Bronchial epithelial cell (primary cell): ENCODE data around the gene GMDS. TPM values are rescaled to one million over a fixed set of nuclear protein-coding genes. Genes with fewer than 3 reads are reported as not detected.

Source experiments
- DNase-seq: peaks from one replicate; pipeline ENCODE4 v3.0.0-alpha.2; 2010; ENCODE audit warnings: low read depth
- FAIRE-seq: peaks from 2 replicates; lab custom pipeline; 2011; peaks lifted over from hg19 to GRCh38; lab: Jason Lieb, UNC
- H3K27me3 ChIP-seq: 2 replicates; pipeline ENCODE4 v1.5.1; 2011; ENCODE audit warnings: low read length; ENCODE audit not compliant: control insufficient read depth, insufficient read depth
- H3K36me3 ChIP-seq: 2 replicates; pipeline ENCODE4 v1.5.1; 2011; ENCODE audit warnings: low read length; ENCODE audit not compliant: control insufficient read depth, insufficient read depth
- H3K4me3 ChIP-seq: 2 replicates; pipeline ENCODE4 v1.5.1; 2011; ENCODE audit warnings: mild to moderate bottlenecking, low read depth, low read length, control low read depth
- total RNA-seq: library from RNA; depleted of rRNA; stranded (reverse); fragments of >200 nt; gene quantifications from 2 replicates; pipeline ENCODE4 v1.2.1, GENCODE V29; 2014
- TF ChIP-seq, protein P1 (sequence below): IDR thresholded peaks from 2 replicates; pipeline ENCODE4 v1.5.1; 2011; ENCODE audit warnings: mild to moderate bottlenecking, moderate library complexity, low read length, control low read depth, inconsistent platforms; ENCODE audit not compliant: insufficient read depth, severe bottlenecking

The GMDS gene
- total RNA-seq, 1 donor from 2014 or later, result 8.2 TPM

- DNase-seq, result no peak
- H3K36me3 ChIP-seq, result no peaks in the 10 kb centered on the region
Measured at GRCh38 chr6:1855890-1856289, 389.5 kb downstream of the GMDS start.

GRCh38 chr6:1854296-1854695, 391.1 kb downstream of the GMDS start:
- H3K4me3 ChIP-seq, result no peak overlapping the region
- H3K27me3 ChIP-seq, result no peaks in the 10 kb centered on the region
- DNase-seq (no peak), FAIRE-seq (no peak)
- no peaks in the 10 kb centered on the region for H3K36me3 ChIP-seq
- TF ChIP-seq, protein P1, sequence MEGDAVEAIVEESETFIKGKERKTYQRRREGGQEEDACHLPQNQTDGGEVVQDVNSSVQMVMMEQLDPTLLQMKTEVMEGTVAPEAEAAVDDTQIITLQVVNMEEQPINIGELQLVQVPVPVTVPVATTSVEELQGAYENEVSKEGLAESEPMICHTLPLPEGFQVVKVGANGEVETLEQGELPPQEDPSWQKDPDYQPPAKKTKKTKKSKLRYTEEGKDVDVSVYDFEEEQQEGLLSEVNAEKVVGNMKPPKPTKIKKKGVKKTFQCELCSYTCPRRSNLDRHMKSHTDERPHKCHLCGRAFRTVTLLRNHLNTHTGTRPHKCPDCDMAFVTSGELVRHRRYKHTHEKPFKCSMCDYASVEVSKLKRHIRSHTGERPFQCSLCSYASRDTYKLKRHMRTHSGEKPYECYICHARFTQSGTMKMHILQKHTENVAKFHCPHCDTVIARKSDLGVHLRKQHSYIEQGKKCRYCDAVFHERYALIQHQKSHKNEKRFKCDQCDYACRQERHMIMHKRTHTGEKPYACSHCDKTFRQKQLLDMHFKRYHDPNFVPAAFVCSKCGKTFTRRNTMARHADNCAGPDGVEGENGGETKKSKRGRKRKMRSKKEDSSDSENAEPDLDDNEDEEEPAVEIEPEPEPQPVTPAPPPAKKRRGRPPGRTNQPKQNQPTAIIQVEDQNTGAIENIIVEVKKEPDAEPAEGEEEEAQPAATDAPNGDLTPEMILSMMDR, result no peak

More at GRCh38 chr6:1855890-1856289, 389.5 kb downstream of the GMDS start:
- Histone ChIP-seq H3K27me3 (no peaks in the 10 kb centered on the region), H3K4me3 (no peak overlapping the region)
- TF ChIP-seq, protein P1, result no peak
- FAIRE-seq, result no peak

DNA sequence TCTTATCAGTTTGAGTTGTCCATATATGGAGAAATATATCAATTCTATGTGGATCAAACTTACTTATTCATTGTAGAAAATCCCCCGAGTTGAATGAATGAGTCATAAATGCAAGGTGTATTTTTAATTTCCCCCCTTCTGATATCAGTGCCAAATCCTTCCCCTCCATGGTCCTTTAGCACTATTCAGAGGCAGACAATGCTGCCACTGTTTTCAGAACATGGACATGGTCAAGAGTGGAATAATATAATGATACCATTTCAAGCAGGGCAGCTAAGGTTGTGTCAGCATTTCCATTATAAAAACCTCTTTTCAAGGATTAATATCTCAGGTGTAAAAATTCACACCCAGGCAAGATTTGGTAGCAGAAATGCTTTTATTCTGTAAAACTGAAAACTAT, 391.6 kb downstream of the GMDS start:
- no peak for FAIRE-seq
- Histone ChIP-seq H3K36me3 (no peaks in the 10 kb centered on the region), H3K27me3 (no peaks in the 10 kb centered on the region), H3K4me3 (no peak overlapping the region)
- DNase-seq, result no peak
- TF ChIP-seq, protein P1, result no peak

GRCh38 chr6:1851681-1852456, 393.5 kb downstream of the GMDS start:
- no peak overlapping the region for H3K4me3 ChIP-seq
- no peak for FAIRE-seq
- no peaks in the 10 kb centered on the region for H3K36me3 ChIP-seq
- TF ChIP-seq, protein P1, result no peak
- DNase-seq, result no peak
- H3K27me3 ChIP-seq, result no peaks in the 10 kb centered on the region

GRCh38 chr6:1850840-1851157, 394.6 kb downstream of the GMDS start:
- FAIRE-seq (no peak), DNase-seq (no peak)
- Histone ChIP-seq H3K27me3 (no peaks in the 10 kb centered on the region), H3K36me3 (no peaks in the 10 kb centered on the region), H3K4me3 (no peak overlapping the region)
- TF ChIP-seq, protein P1, result no peak
